ENCODE data around the gene USP46. TPM values are rescaled to one million over a fixed set of nuclear protein-coding genes. Genes with fewer than 3 reads are reported as not detected.

Gene USP46
- total RNA-seq, 1 experiment from 2014 or later, result 48.1 TPM

DNA sequence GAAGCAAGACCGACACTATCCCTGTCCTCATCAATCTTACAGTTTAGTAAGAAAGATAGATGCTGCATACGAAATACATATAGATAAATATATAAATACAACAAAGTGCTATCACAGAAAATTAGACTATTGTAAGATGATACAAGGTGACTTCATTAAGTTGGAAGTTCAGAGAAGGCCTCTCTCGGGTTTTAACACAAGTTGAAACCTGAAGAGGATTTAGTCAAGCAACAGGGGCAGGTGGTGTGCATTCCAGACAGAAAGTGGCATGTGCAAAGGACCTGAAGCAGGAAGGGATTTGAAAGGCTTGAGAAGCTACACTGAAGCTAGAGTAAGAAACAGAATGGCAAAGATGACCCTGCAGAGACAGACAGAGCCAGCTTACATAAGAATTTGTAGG is 36.5 kb downstream of the USP46 start:
- DNase-seq (ENCODE audit: low spot score) (no peak), ATAC-seq (no peak)
- TF ChIP-seq, protein P1, sequence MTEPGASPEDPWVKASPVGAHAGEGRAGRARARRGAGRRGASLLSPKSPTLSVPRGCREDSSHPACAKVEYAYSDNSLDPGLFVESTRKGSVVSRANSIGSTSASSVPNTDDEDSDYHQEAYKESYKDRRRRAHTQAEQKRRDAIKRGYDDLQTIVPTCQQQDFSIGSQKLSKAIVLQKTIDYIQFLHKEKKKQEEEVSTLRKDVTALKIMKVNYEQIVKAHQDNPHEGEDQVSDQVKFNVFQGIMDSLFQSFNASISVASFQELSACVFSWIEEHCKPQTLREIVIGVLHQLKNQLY (CRISPR knock-in tag; IDR thresholded peaks at IDR 0.05), result no peak
- TF ChIP-seq, protein P2, sequence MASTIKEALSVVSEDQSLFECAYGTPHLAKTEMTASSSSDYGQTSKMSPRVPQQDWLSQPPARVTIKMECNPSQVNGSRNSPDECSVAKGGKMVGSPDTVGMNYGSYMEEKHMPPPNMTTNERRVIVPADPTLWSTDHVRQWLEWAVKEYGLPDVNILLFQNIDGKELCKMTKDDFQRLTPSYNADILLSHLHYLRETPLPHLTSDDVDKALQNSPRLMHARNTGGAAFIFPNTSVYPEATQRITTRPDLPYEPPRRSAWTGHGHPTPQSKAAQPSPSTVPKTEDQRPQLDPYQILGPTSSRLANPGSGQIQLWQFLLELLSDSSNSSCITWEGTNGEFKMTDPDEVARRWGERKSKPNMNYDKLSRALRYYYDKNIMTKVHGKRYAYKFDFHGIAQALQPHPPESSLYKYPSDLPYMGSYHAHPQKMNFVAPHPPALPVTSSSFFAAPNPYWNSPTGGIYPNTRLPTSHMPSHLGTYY (CRISPR knock-in tag; IDR thresholded peaks at IDR 0.05), result no peak
- TF ChIP-seq, protein P3, sequence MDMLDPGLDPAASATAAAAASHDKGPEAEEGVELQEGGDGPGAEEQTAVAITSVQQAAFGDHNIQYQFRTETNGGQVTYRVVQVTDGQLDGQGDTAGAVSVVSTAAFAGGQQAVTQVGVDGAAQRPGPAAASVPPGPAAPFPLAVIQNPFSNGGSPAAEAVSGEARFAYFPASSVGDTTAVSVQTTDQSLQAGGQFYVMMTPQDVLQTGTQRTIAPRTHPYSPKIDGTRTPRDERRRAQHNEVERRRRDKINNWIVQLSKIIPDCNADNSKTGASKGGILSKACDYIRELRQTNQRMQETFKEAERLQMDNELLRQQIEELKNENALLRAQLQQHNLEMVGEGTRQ (CRISPR knock-in tag; IDR thresholded peaks at IDR 0.05), result no peak
- TF ChIP-seq FOXK1 (CRISPR knock-in tag; IDR thresholded peaks at IDR 0.05) (no peak), CREB1 (CRISPR knock-in tag; IDR thresholded peaks at IDR 0.05) (no peak), GABPB1 (CRISPR knock-in tag; IDR thresholded peaks at IDR 0.05) (no peak), SMAD3 (CRISPR knock-in tag; IDR thresholded peaks at IDR 0.05; ENCODE audit: borderline replicate concordance) (no peak), ZNF263 (CRISPR knock-in tag; IDR thresholded peaks at IDR 0.05; ENCODE audit: low read depth) (no peak), NR2C2 (CRISPR knock-in tag; IDR thresholded peaks at IDR 0.05) (no peak), NFE2L1 (CRISPR knock-in tag; IDR thresholded peaks at IDR 0.05) (no peak), NR1H2 (CRISPR knock-in tag; IDR thresholded peaks at IDR 0.05) (no peak), ZNF671 (CRISPR knock-in tag; IDR thresholded peaks at IDR 0.05) (no peak)
- TF ChIP-seq, protein P4, sequence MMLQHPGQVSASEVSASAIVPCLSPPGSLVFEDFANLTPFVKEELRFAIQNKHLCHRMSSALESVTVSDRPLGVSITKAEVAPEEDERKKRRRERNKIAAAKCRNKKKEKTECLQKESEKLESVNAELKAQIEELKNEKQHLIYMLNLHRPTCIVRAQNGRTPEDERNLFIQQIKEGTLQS (CRISPR knock-in tag; conservative IDR thresholded peaks at IDR 0.05), result no peak
- TF ChIP-seq, protein P5, sequence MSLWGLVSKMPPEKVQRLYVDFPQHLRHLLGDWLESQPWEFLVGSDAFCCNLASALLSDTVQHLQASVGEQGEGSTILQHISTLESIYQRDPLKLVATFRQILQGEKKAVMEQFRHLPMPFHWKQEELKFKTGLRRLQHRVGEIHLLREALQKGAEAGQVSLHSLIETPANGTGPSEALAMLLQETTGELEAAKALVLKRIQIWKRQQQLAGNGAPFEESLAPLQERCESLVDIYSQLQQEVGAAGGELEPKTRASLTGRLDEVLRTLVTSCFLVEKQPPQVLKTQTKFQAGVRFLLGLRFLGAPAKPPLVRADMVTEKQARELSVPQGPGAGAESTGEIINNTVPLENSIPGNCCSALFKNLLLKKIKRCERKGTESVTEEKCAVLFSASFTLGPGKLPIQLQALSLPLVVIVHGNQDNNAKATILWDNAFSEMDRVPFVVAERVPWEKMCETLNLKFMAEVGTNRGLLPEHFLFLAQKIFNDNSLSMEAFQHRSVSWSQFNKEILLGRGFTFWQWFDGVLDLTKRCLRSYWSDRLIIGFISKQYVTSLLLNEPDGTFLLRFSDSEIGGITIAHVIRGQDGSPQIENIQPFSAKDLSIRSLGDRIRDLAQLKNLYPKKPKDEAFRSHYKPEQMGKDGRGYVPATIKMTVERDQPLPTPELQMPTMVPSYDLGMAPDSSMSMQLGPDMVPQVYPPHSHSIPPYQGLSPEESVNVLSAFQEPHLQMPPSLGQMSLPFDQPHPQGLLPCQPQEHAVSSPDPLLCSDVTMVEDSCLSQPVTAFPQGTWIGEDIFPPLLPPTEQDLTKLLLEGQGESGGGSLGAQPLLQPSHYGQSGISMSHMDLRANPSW (CRISPR knock-in tag; conservative IDR thresholded peaks at IDR 0.05; ENCODE audit: low read depth), result no peak
- TF ChIP-seq, protein P6, sequence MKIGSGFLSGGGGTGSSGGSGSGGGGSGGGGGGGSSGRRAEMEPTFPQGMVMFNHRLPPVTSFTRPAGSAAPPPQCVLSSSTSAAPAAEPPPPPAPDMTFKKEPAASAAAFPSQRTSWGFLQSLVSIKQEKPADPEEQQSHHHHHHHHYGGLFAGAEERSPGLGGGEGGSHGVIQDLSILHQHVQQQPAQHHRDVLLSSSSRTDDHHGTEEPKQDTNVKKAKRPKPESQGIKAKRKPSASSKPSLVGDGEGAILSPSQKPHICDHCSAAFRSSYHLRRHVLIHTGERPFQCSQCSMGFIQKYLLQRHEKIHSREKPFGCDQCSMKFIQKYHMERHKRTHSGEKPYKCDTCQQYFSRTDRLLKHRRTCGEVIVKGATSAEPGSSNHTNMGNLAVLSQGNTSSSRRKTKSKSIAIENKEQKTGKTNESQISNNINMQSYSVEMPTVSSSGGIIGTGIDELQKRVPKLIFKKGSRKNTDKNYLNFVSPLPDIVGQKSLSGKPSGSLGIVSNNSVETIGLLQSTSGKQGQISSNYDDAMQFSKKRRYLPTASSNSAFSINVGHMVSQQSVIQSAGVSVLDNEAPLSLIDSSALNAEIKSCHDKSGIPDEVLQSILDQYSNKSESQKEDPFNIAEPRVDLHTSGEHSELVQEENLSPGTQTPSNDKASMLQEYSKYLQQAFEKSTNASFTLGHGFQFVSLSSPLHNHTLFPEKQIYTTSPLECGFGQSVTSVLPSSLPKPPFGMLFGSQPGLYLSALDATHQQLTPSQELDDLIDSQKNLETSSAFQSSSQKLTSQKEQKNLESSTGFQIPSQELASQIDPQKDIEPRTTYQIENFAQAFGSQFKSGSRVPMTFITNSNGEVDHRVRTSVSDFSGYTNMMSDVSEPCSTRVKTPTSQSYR (CRISPR knock-in tag; IDR thresholded peaks at IDR 0.05), result no peak
- TF ChIP-seq, protein P7, sequence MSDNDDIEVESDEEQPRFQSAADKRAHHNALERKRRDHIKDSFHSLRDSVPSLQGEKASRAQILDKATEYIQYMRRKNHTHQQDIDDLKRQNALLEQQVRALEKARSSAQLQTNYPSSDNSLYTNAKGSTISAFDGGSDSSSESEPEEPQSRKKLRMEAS (CRISPR knock-in tag; IDR thresholded peaks at IDR 0.05), result no peak
- TF ChIP-seq, protein P8, sequence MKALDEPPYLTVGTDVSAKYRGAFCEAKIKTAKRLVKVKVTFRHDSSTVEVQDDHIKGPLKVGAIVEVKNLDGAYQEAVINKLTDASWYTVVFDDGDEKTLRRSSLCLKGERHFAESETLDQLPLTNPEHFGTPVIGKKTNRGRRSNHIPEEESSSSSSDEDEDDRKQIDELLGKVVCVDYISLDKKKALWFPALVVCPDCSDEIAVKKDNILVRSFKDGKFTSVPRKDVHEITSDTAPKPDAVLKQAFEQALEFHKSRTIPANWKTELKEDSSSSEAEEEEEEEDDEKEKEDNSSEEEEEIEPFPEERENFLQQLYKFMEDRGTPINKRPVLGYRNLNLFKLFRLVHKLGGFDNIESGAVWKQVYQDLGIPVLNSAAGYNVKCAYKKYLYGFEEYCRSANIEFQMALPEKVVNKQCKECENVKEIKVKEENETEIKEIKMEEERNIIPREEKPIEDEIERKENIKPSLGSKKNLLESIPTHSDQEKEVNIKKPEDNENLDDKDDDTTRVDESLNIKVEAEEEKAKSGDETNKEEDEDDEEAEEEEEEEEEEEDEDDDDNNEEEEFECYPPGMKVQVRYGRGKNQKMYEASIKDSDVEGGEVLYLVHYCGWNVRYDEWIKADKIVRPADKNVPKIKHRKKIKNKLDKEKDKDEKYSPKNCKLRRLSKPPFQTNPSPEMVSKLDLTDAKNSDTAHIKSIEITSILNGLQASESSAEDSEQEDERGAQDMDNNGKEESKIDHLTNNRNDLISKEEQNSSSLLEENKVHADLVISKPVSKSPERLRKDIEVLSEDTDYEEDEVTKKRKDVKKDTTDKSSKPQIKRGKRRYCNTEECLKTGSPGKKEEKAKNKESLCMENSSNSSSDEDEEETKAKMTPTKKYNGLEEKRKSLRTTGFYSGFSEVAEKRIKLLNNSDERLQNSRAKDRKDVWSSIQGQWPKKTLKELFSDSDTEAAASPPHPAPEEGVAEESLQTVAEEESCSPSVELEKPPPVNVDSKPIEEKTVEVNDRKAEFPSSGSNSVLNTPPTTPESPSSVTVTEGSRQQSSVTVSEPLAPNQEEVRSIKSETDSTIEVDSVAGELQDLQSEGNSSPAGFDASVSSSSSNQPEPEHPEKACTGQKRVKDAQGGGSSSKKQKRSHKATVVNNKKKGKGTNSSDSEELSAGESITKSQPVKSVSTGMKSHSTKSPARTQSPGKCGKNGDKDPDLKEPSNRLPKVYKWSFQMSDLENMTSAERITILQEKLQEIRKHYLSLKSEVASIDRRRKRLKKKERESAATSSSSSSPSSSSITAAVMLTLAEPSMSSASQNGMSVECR (CRISPR knock-in tag; IDR thresholded peaks at IDR 0.05; ENCODE audit: borderline replicate concordance), result no peak
- TF ChIP-seq, protein P9, sequence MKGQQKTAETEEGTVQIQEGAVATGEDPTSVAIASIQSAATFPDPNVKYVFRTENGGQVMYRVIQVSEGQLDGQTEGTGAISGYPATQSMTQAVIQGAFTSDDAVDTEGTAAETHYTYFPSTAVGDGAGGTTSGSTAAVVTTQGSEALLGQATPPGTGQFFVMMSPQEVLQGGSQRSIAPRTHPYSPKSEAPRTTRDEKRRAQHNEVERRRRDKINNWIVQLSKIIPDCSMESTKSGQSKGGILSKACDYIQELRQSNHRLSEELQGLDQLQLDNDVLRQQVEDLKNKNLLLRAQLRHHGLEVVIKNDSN (CRISPR knock-in tag; IDR thresholded peaks at IDR 0.05), result no peak
- H3K27ac Mint-ChIP-seq, result peak overlapping the region; percentile 21; the same call in 1 of the 2 replicates
- H3K4me1 Mint-ChIP-seq, result peaks cover 26% of the 10 kb centered on the region
- CTCF ChIA-PET, result no interaction called here
- no peak overlapping the region for H3K4me3 Mint-ChIP-seq
- no peaks in the 10 kb centered on the region for H3K9me3 Mint-ChIP-seq
- POLR2A ChIA-PET, result no interaction called here
- H3K36me3 Mint-ChIP-seq, result peaks cover 35% of the 10 kb centered on the region
- no peaks in the 10 kb centered on the region for H3K27me3 Mint-ChIP-seq (ENCODE audit: low read depth)
